Measurements from ENCODE around the gene PARD3.

DNA sequence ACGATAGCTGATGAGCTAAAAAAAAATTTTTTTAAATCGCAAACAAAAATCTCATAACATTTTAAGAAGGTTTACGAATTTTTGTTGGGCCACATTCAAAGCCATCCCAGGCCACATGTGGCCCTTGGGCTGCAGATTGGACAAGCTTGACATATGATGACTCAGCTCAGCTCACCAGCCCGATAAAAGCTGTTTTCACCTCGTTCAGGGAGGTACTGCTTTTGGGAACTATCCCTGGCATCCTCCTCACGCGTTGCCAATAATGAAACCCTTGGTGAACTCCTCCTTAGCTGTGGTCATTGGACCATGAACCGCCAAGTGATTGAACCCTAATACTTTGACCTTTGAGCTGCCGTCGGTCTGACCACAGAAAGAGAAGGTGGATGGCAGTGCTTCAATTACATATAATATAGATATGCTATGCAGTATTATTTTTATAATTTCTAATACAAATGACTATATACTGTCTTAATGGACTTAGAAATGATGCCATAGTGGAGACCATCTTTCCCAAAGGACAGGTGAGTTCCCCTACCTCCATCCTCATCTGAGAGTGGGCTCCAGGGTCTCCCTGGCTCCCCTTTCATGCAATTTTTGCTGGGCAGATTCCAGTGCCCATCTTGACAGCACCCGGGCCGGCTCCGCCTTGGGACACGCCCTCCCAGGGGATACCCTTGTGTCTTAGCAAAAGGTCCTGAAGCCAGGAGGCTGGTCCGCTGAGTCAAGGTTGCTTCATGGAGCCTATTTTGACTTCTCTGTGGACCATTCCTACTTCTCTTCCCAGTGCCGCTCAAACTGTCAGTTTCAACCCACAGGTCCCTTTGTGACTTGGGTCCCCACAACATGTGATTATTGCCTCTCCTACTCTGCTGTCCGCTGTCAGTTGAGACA is 707.2 kb downstream of the PARD3 start:
- no peak for TF ChIP-seq POLR2A (IDR thresholded peaks at IDR 0.05)
- TF ChIP-seq, protein P1, sequence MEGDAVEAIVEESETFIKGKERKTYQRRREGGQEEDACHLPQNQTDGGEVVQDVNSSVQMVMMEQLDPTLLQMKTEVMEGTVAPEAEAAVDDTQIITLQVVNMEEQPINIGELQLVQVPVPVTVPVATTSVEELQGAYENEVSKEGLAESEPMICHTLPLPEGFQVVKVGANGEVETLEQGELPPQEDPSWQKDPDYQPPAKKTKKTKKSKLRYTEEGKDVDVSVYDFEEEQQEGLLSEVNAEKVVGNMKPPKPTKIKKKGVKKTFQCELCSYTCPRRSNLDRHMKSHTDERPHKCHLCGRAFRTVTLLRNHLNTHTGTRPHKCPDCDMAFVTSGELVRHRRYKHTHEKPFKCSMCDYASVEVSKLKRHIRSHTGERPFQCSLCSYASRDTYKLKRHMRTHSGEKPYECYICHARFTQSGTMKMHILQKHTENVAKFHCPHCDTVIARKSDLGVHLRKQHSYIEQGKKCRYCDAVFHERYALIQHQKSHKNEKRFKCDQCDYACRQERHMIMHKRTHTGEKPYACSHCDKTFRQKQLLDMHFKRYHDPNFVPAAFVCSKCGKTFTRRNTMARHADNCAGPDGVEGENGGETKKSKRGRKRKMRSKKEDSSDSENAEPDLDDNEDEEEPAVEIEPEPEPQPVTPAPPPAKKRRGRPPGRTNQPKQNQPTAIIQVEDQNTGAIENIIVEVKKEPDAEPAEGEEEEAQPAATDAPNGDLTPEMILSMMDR (IDR thresholded peaks at IDR 0.05), result no peak
